Fibroblast of lung (primary cell): Measurements from ENCODE around the gene DRD2.

Source experiments
- EZH2 ChIP-seq: IDR thresholded peaks from 2 replicates; pipeline ENCODE4 v1.5.1; 2012; ENCODE audit warnings: low read length, control low read depth, mild to moderate bottlenecking; ENCODE audit errors: missing control alignments
- TF ChIP-seq, protein P1 (sequence below), 2 donors: IDR thresholded peaks in 1 of 2; conservative IDR thresholded peaks in 1 of 2; 1 replicate in 1 of 2; 2 replicates in 1 of 2; pipeline ENCODE4 v1.5.1; 2011 to 2012; ENCODE audit warnings: low read length in 2 of 2, control low read depth in 1 of 2, inconsistent platforms in 1 of 2, low read depth in 1 of 2, mild to moderate bottlenecking in 1 of 2

DNA sequence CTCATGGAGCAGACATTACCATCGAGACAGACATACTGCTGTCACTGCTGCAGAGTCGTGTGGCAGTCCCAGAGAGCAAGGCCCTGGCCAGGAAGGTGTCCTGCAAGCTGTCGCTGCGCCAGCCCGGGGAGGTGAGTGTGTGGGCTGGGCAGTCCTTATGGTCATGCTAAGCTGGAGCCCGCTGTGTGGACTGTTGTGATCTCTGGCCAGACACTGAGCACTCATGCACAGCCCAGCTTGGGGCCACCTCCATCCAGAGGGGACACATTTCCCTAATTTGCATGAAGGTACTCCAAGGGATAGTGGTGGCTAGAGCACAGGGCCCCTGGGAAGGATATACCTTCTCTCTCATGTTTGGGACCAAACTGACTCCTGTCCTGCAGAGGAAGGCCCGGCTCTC is 78.0 kb downstream of the DRD2 start:
- TF ChIP-seq, protein P1, sequence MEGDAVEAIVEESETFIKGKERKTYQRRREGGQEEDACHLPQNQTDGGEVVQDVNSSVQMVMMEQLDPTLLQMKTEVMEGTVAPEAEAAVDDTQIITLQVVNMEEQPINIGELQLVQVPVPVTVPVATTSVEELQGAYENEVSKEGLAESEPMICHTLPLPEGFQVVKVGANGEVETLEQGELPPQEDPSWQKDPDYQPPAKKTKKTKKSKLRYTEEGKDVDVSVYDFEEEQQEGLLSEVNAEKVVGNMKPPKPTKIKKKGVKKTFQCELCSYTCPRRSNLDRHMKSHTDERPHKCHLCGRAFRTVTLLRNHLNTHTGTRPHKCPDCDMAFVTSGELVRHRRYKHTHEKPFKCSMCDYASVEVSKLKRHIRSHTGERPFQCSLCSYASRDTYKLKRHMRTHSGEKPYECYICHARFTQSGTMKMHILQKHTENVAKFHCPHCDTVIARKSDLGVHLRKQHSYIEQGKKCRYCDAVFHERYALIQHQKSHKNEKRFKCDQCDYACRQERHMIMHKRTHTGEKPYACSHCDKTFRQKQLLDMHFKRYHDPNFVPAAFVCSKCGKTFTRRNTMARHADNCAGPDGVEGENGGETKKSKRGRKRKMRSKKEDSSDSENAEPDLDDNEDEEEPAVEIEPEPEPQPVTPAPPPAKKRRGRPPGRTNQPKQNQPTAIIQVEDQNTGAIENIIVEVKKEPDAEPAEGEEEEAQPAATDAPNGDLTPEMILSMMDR (conservative IDR thresholded peaks at IDR 0.05 in 1 of 2, IDR thresholded peaks at IDR 0.05 in 1 of 2; ENCODE audit: low read depth in 1 of 2, low read length in 2 of 2): no peak
- TF ChIP-seq EZH2: no peak
